Sigmoid colon (tissue), 4 donors: ENCODE data around the gene CEP85.

Experiments used
- CTCF ChIP-seq, 4 experiments: fragments of 450-650 bp in 3 of 4; fragments of 200-600 bp in 1 of 4; IDR thresholded peaks; one replicate each; pipeline ENCODE4 v1.5.1; 2016 to 2019; ENCODE audit warnings: antibody characterized with exemption in 4 of 4, mild to moderate bottlenecking in 3 of 4, moderate library complexity in 2 of 4
- EP300 ChIP-seq, 4 donors: sonication (generic); formaldehyde crosslinking; IDR thresholded peaks; one replicate each; pipeline ENCODE4 v1.6.1; 2017; ENCODE audit warnings: antibody characterized with exemption in 4 of 4
- POLR2AphosphoS5 ChIP-seq, 4 donors: sonication (generic); formaldehyde crosslinking; IDR thresholded peaks; one replicate each; pipeline ENCODE4 v1.6.1; 2017; ENCODE audit warnings: antibody characterized with exemption in 4 of 4

DNA sequence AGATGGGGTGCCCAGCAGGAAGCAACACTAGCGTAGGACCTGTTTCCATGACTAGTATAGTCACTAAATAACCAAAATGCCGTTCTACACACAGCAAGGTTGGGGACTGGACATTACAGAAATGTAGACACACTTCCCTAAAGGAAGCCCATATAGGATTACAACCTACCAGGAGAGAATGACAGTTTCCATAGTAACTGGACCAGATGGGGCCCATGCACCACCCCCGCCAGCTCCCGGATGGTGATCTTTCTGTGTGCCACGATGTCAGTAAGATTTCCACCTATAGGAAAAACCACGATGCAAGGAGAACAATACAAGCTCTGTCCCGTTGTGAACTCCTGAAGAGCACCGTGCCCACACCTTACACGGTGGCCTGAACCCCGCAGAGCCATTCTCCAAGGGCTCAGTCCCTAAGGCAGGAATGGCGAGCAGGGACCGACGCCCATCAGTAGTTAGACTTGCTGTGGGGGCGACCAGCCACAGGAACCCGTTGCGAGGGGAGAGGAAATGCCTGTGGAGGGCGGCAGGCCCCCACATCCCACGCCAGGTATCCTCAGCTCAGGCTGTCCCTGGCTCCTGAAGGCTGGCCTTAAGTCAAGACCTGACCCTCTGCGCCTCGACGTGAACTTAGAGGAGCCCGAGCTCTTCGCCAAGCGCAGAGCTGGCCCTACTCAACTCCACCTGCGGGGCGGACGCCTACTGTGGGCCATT, 13.6 kb upstream of the CEP85 start:
- no peak for TF ChIP-seq EP300 (IDR thresholded peaks at IDR 0.05)
- no peak for TF ChIP-seq CTCF (IDR thresholded peaks at IDR 0.05)
- TF ChIP-seq POLR2AphosphoS5 (IDR thresholded peaks at IDR 0.05), result no peak
